T-helper 2 cell (primary cell): ENCODE measurements around the gene JMY.
"Not testable (repeated sequence)": the region's sequence is repeated elsewhere in the genome, so short reads cannot be mapped to it uniquely, and the experiment has no call there.

Source experiments
- DNase-seq, 5 experiments: peaks; one replicate each; pipeline versions ENCODE4 v3.0.0 to v3.0.0-alpha.2; 2012 to 2022

JMY gene

GRCh38 chr5:79237740-79238560 lies 2.0 kb downstream of the JMY start:
- no peak for DNase-seq

- peak in 1 of 5 experiments; percentile 14 for DNase-seq
Observed at GRCh38 chr5:79240561-79240960, 4.6 kb downstream of the JMY start.

GRCh38 chr5:79241535-79241979 lies 5.6 kb downstream of the JMY start:
- no peak for DNase-seq

- DNase-seq, result no peak
Observed at GRCh38 chr5:79242242-79243039, 6.5 kb downstream of the JMY start.

GRCh38 chr5:79243224-79243623 lies 7.3 kb downstream of the JMY start:
- DNase-seq, result no peak

- not testable (repeated sequence) for DNase-seq
Observed at GRCh38 chr5:79254067-79254466, 18.1 kb downstream of the JMY start.

- peak in 1 of 5 experiments; percentile 24 for DNase-seq
Observed at GRCh38 chr5:79255786-79256557, 20.0 kb downstream of the JMY start.

- DNase-seq, result no peak
Observed at GRCh38 chr5:79256563-79256962, 20.6 kb downstream of the JMY start.

- DNase-seq, result no peak
Observed at GRCh38 chr5:79257314-79257713, 21.4 kb downstream of the JMY start.

GRCh38 chr5:79258801-79259200 lies 22.9 kb downstream of the JMY start:
- DNase-seq, result no peak

- DNase-seq, result no peak
Observed at GRCh38 chr5:79259383-79259782, 23.5 kb downstream of the JMY start.

GRCh38 chr5:79259810-79260209 lies 23.9 kb downstream of the JMY start:
- no peak for DNase-seq

- DNase-seq, result peak in 1 of 5 experiments; percentile 64
Observed at GRCh38 chr5:79261897-79262296, 26.0 kb downstream of the JMY start.

GRCh38 chr5:79263290-79263689 lies 27.4 kb downstream of the JMY start:
- peak in 1 of 5 experiments; percentile 9 for DNase-seq

- no peak for DNase-seq
Observed at GRCh38 chr5:79267180-79267579, 31.2 kb downstream of the JMY start.

- no peak for DNase-seq
Observed at GRCh38 chr5:79269733-79270166, 33.8 kb downstream of the JMY start.

GRCh38 chr5:79273341-79273740 lies 37.4 kb downstream of the JMY start:
- DNase-seq, result no peak

GRCh38 chr5:79284846-79285245 lies 48.9 kb downstream of the JMY start:
- no peak for DNase-seq

- no peak for DNase-seq
Observed at GRCh38 chr5:79285285-79285684, 49.4 kb downstream of the JMY start.

GRCh38 chr5:79285833-79286232 lies 49.9 kb downstream of the JMY start:
- DNase-seq, result no peak

GRCh38 chr5:79287380-79287779 lies 51.4 kb downstream of the JMY start:
- no peak for DNase-seq

- DNase-seq, result peak in 1 of 5 experiments; percentile 5
Observed at GRCh38 chr5:79287907-79288306, 52.0 kb downstream of the JMY start.

GRCh38 chr5:79295029-79295428 lies 59.1 kb downstream of the JMY start:
- DNase-seq, result no peak
